LNCaP clone FGC (cell line): ENCODE measurements around the gene ZNF462.
"Not testable (repeated sequence)": the region's sequence is repeated elsewhere in the genome, so short reads cannot be mapped to it uniquely, and the experiment has no call there.

Experiments
- DNase-seq: peaks from one replicate; pipeline ENCODE4 v3.0.0-alpha.2; 2011; ENCODE audit warnings: low read depth
- H3K4me3 ChIP-seq: 2 replicates; pipeline ENCODE4 v1.5.1; 2011; ENCODE audit warnings: mild to moderate bottlenecking, low read depth, low read length, control low read depth
- CTCF ChIP-seq: IDR thresholded peaks from 2 replicates; pipeline ENCODE4 v1.5.1; 2012; ENCODE audit warnings: mild to moderate bottlenecking; ENCODE audit not compliant: control insufficient read depth, insufficient read depth; ENCODE audit errors: extremely low read depth

ZNF462 gene

GRCh38 chr9:106974341-106974740, 111.4 kb downstream of the ZNF462 start:
- no peak for DNase-seq
- TF ChIP-seq CTCF: no peak
- H3K4me3 ChIP-seq: no peak overlapping the region

- TF ChIP-seq CTCF: no peak
- no peak overlapping the region for H3K4me3 ChIP-seq
- DNase-seq: no peak
Observed at GRCh38 chr9:106976772-106977171, 113.8 kb downstream of the ZNF462 start.

- no peak for DNase-seq
- no peak for TF ChIP-seq CTCF
Observed at GRCh38 chr9:106980551-106981101, 117.7 kb downstream of the ZNF462 start.

GRCh38 chr9:106981396-106982287, 118.7 kb downstream of the ZNF462 start:
- no peak for TF ChIP-seq CTCF
- no peak for DNase-seq
- H3K4me3 ChIP-seq: no peak overlapping the region

More at GRCh38 chr9:106980551-106981101, 117.7 kb downstream of the ZNF462 start:
- no peak overlapping the region for H3K4me3 ChIP-seq

GRCh38 chr9:106982636-106983035, 119.7 kb downstream of the ZNF462 start:
- H3K4me3 ChIP-seq: no peak overlapping the region
- no peak for TF ChIP-seq CTCF
- no peak for DNase-seq

- TF ChIP-seq CTCF: no peak
- DNase-seq: no peak
- H3K4me3 ChIP-seq: no peak overlapping the region
Observed at GRCh38 chr9:106983346-106983745, 120.4 kb downstream of the ZNF462 start.

GRCh38 chr9:106989904-106990303, 126.9 kb downstream of the ZNF462 start:
- not testable (repeated sequence) for DNase-seq, H3K4me3 ChIP-seq
